SK-N-SH (cell line): ENCODE results near the gene CNTNAP5.

ENCODE experiments used
- CTCF ChIP-seq: fragments of 200-600 bp; sonication (generic); IDR thresholded peaks from 2 replicates; pipeline ENCODE4 v1.6.1; 2017; ENCODE audit warnings: antibody characterized with exemption, mild to moderate bottlenecking, moderate library complexity
- EP300 ChIP-seq, 2 experiments: IDR thresholded peaks; 2 replicates each; pipeline versions ENCODE4 v1.4.0 to v1.6.1; 2012; ENCODE audit warnings: borderline replicate concordance in 1 of 2, low read depth in 1 of 2, low read length in 1 of 2
- POLR2AphosphoS5 ChIP-seq: IDR thresholded peaks from 2 replicates; pipeline ENCODE4 v1.6.1; 2012; ENCODE audit warnings: low read depth, low read length
- SIN3A ChIP-seq: IDR thresholded peaks from 2 replicates; pipeline ENCODE4 v1.6.1; 2012; ENCODE audit warnings: low read depth, mild to moderate bottlenecking, low read length, moderate library complexity, borderline replicate concordance
- SMC3 ChIP-seq: IDR thresholded peaks from 2 replicates; pipeline ENCODE4 v1.6.1; 2012; ENCODE audit warnings: low read depth, low read length, improper control_type of control experiment
- USF2 ChIP-seq: fragments of 150-350 bp; IDR thresholded peaks from 2 replicates; pipeline ENCODE4 v1.6.1; 2017; ENCODE audit warnings: antibody characterized with exemption, low read length, low read depth, borderline replicate concordance
- YY1 ChIP-seq: IDR thresholded peaks from 2 replicates; pipeline ENCODE4 v1.4.0; 2012; ENCODE audit warnings: low read depth, mild to moderate bottlenecking

GRCh38 chr2:124066776-124067175 is 41.7 kb downstream of the CNTNAP5 start:
- no peak for TF ChIP-seq POLR2AphosphoS5
- TF ChIP-seq CTCF = no peak
- TF ChIP-seq SMC3 = no peak
- TF ChIP-seq EP300 (IDR thresholded peaks at IDR 0.05; ENCODE audit: borderline replicate concordance in 1 of 2, low read depth in 1 of 2, low read length in 1 of 2) = no peak
- TF ChIP-seq SIN3A = no peak
- no peak for TF ChIP-seq USF2
- no peak for TF ChIP-seq YY1
